Activated CD4-positive, CD25-positive, alpha-beta regulatory T cell treated with anti-CD3 and anti-CD28 coated beads, Interleukin-2, amount 50 U/mL, for 16 hours (primary cell): ENCODE results near the gene FAM227A.
A peak's percentile ranks its signal among the peaks of the same experiment; 100 is the strongest.
"Not testable (repeated sequence)": the region's sequence is repeated elsewhere in the genome, so short reads cannot be mapped to it uniquely, and the experiment has no call there.

Source experiments
- DNase-seq: peaks from one replicate; pipeline ENCODE4 v3.0.0-alpha.2; 2020; ENCODE audit warnings: low read depth, low spot score

FAM227A gene

DNA sequence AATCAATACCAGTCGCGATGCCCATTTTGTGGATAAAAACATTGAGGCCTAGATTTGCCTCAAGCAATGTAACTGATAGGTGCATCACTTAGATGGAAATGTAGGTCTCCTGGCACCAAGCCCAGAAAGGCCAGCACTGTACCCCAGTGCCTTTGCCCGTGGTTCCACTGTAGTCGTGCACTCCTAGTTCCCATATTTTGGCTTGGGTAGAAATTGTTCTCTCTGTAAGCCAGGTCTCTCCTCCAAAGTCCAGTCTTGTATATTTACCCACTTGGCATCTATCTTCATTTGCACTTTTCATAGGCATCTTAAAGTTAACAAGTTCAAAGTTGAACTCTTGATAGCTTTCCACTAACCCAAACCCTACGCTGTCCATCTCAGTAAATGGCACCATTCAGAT lies 44.6 kb downstream of the FAM227A start:
- no peak for DNase-seq

DNA sequence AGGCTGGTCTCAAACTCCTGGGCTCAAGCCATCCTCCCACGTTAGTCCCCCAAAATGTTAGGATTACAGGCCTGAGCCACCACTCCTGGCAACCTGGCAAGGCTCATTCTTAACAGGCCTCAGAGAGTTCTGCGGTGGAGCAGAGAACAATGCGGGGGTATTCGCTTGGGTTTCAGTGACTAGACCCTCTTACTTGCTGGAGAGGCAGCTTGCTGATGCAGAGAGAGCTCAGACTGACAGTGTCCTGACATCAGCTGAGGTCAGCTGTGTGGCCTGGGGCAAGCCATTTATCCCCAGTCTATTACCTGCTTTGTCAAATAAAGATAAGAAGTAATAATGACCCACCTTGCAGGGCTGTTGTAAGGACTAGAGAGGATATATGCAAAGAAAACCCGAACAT lies 46.0 kb downstream of the FAM227A start:
- no peak for DNase-seq

DNA sequence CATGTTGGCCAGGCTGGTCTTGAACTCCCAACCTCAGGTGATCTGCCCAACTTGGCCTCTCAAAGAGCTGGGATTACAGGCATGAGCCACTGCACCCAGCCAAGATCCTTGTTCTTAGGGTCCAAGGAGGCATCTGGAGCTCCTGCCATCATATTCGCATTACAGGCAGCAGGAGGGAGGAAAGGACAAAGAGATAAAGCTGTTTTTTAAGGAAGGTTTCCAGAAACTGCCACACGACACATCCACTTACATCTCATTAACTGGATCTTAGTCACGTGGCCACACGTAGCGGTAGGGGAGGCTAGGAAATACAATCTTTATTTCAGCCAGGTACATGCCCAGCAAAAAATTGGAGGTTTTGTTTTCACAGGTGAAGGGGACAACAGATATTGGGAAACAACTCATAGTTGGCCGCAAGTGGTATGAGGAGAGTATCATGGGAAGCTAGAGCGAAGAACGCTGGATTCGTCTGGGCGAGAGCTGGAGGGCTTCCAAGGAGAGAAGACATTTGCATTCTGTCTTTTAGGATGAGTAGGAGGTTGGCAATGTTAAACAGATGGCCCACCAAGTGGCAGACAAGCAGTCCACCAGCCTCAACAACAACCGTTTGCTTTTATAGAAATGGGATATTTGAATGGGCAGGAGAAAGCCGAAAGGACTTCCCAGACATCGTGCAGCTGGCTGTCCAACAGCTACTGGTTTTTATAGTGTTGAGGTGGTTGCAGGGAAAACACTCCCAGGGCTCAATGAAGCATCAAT lies 47.0 kb downstream of the FAM227A start:
- no peak for DNase-seq

DNA sequence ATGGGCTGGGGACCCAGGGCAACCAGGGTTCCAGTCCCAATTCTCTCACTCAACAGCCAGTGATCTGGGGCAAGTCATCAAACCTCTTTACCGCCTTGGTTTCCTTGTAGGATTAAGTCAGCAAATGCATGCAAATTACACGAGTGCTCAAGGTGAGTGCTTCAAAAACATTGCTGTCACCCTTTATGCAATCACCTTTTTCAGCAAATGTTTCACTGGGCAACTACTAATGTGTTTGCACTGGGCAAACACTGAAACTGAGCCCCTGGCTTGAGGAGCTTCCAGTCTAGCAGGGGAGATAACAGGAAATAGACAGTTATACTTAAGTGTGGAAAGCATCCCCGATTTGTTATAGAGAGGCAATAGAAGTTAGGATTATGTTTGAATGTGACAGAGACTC lies 48.5 kb downstream of the FAM227A start:
- no peak for DNase-seq

DNA sequence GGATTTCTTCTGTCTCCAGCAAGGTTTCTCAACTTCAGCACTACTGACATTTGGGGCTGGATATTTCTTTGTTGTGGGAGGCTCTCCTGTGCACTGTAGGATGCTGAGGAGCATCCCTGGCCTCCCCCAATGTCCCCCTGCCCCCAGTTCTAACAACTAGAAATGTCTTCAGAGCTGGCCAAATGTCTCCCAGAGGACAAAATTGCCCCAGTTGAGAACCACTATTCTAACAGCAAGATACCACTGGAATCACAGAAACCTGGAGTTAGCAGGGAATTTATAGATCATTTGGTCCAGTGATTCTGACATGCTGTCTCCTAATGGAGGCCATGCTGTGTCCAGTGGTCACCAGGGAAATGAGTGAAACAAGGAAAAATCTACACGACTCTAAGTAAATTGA lies 54.0 kb downstream of the FAM227A start:
- DNase-seq = no peak

DNA sequence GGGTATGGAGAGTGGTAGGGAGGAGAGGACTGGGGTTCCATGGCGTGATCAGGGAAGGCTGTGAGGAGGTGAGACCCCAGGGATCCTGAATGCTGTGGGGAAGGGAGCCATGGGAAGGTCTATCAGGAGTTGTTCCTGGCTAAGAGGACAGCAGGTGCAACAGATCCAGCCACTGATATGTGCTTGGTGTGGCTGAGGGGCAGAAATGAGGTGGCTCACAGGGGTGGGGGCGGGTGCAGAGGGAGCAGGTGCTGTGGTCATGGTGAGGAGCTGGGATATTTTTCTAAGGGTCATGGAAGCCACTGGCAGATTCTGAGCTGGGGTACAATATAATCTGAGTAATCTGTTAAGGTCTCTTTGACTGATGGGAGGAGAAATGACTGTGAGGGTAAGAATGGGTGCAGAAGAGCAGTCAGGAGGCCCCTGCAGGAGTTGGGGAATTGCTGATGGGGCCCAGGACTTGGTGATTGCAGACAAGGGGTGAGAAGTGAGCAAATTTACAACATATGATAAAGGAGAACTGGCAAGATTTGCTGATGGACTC lies 54.9 kb downstream of the FAM227A start:
- no peak for DNase-seq

DNA sequence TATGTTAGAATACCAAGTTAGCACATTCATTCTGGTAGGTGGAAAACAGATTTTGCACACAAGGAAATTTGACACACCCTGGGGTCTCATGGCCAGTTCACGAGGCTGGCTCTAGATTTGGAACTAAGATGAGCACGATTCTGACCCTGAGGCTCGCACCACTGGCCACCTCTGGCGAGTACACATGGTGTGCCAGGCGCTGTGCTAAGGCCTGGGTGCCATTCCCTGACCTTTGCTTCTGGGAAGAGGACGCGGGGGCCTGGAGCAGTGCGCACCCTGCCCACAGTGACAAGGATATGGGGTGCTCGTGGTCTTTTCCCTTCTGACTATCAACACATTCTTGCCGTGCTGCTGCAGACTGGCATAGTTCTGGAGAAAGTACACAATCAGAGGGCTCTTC lies 56.7 kb downstream of the FAM227A start:
- DNase-seq = no peak

DNA sequence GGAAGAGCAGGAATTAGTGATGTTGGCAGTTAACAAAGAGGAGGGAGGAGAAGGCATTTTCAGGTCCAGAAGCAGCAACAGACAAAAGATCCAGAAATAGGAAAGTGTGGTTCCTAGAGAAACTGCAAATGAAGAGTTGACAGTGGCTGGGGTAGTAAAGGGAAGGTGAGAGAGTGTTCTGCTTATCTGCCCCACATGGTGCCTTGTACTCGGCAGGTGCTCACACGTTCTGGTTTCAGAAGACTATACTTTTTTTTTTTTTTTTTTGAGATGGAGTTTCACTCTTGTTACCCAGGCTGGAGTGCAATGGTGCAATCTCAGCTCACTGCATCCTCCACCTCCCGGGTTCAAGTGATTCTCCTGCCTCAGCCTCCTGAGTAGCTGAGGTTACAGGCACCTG lies 73.3 kb downstream of the FAM227A start:
- not testable (repeated sequence) for DNase-seq

DNA sequence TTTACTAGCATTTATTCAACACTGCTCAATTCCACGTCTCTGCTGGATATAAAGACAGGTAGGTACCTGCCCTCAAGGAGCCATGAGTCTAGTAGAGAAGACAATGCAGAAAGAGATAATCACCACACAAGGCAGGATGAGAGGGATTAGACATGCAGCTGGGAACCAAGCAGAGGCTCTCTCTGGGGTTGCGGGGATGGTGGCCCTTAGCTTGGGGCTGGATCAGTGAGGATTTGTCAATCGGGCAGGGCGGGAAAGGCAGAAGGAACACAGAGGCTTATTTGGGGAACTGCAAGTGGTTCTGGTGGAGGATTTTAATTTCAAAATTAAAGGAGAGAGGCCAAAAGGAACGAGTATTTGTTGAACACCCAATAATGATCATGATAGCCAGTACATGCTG lies 77.7 kb downstream of the FAM227A start:
- no peak for DNase-seq

DNA sequence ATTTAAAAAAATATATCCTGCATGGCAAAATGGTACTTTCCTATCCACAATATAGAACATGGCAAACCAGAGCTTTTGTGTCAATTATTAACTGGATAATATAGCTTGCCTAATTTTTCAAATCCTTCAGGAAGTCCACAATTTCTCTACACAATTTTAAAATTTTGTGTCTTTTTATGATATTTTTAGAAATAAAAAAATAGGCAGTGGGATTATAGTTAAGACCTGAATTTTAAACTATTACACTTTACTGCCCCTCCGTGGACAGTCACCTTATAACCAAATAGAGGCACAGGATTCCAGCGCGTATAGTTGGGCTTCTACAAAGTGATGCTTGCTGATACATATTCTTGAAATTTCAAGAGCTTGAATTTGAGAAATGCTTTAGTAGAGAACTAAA lies 84.1 kb downstream of the FAM227A start:
- no peak for DNase-seq

DNA sequence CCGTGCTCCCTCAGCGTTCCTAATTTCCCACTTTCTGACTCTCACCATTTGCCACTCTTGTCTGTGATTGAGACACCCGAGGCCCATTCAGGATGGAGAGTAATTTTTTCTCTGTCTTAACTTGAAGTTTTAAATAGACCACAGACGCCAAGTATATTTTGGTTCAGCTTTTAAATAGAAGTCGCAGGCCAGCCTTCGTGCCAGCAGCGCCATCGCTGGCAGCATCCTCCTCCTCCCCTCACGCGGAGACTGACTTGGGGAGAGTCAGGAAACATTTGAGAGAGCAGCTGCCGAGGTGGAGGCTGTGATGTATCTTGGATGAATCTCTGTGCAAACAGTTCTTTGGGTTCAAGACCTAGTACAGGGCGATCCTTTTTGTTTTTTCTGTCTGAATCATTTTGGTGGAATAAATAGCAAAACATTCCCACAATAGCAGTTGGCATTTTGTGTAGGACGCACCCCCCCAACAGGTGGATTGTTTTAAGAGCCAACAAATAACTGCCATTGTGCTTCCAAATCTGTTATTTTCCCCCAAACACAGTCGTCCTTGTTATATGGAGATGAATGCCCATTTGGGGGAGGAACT lies 85.3 kb downstream of the FAM227A start:
- DNase-seq = peak; percentile 1

DNA sequence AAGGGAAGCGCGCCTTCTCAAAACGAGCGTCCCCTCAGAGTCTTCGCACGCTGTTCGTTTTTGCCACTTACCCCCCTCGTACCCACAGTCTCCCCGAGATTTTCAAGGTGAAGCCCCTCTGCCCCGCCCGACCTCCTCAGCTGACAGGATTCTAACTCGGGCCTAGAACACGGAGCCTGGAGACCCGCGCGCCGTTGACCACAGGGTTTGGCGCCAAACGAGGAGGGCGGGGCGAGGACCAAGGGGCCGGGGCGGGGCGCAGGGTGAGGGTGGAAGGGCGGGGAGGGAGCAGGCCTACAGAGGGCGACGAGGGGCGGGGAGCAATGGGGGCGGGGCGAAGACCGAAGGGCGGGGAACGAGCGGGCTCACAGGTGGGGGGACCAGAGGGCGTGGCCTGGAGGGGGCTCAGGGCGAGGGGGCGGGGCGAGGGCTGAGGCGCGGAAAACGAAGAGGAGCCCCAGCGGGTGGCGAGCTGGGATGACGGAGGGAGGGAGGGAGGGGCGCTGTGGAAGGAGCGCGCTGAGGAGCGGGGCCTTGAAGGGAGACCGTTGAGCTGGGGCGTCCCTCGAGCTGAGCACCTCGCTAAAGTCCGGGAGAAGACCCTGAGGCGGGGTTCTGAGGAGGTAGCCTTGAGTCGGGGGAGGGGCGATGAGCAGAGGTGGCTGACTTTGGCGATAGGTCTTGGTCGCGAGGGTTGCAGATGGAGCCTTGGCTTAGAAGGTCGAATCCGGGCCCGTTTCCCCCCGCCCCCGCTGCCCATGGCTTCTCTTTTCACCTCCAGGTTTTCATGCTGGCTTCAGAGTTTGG lies 86.0 kb downstream of the FAM227A start, which contains the start of gene DMC1:
TSS of gene DMC1 (minus strand) at position 212 of the 807 bp plus-strand sequence. CDS start 1,927 bp downstream, outside the sequence.
- peak; percentile 89 for DNase-seq

DNA sequence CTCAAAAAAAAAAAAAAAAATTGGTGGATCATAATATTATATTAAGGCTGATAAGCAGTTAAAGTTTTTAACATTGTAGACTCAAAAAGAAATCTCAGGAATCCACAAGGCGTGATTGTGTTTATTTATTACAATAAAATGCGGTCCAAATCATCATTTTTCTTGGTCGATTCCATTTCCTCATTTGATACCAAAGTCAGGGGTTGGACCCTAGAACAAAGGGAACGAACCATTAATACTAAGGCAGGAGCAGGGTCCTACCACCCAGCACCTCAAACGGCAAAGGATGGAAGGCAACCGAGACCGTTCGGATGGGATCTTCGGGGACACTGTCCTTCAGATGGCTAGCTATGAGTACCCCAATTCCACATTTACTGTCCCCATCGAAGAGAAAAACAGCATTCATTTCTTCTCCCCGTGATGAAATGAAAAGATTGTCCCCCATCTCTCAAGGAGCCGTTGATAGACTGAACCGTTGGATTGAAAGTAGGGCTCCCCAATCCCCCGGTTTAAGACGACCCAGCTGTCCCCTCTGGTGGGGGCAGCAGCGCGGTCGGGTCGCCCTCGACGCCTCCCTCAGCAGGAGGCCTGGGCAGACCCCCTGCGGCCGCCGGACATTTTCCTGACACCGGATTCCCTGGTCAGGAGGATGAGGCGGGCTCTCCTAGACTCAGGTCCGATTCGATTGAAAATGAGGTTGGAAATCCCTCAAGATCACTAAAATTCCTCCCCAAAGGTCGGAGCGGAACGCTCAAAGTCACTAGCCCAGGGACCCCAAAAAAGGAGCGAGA lies 86.8 kb downstream of the FAM227A start:
- DNase-seq = no peak

DNA sequence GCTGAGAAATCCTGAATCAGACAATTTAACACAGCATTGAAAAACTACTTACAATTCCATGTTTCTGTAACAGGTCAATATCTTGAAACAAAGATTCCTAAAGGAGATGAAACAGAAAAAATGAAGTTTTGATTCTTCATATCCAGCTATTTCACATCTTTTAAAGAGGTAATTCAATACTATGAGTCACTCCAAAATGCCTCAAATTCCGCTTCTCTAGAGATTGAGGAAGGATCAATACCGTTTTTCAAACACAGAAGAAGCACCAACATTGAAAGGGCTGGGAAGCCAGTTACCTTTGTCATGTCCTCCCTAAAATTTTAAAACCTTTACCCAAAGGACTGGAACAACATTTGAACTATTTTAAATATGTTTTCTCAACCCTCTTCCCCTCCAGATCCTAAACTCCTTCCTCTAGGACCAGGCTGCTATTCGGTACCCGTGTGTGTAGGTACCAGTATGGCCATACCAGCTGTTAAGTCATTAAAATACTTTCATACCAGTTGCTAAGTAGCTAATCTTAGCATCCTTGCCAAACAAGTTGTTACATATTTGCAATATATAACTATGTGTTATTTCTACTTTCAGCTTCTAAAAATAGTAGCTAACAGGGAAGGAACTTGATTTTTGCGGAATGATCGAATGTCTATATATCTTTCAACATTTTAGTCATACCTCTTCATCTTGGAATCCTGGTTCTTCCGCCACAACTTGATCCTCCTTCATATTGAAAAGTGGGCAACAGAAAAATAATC lies 88.5 kb downstream of the FAM227A start:
- no peak for DNase-seq

DNA sequence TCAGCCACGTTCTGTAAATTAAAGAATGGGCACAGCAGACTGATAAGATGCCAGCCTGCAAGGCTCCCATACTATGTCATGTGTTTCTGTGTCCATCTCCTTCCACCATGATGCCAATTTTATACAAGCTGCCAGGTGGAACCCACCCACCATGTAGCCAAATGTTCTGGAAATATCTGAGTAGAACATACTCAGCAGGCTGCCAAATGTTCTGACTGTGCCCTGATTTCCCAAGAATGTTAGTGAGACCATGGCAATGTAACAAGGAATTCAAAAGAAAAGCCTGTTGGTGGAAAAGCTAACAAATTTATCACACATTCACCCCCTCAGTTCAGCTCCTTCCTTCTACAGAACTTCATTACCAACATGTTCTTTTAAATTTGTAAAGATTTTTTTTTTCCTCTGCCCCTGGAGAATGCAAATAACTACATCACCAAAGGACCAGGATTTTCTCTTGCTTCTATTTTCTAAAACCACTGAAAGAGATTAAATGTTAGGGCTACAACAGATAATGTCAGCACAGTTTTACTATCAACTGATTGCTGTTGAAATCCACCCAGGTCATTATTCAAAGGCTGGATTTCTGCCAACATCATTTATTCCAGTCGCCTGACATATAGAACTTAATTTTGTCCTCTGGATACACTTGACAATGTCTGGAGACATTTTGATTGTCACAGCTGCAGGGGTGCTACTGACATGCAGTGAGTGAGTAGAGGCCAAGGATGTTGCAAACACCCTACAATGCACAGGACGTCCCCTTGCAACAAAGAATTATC lies 89.3 kb downstream of the FAM227A start:
- no peak for DNase-seq

DNA sequence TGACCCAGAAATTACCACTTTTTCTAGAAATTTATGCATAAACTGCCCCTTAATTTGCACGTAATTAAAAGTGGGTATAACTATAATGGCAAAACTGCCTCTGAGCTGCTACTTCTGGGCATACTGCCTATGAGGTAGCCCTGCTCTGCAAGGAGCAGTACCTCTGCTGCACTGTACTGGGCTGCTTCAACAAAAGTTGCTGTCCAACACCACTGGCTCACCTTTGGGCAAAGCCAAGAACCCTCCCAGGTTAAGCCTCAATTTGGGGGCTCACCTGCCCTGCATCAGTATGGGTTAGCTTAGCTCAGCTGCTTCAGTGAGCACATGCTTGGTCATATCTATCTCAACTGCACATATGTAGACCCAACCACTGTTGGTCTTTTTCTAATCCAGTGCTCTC lies 90.8 kb downstream of the FAM227A start:
- no peak for DNase-seq

DNA sequence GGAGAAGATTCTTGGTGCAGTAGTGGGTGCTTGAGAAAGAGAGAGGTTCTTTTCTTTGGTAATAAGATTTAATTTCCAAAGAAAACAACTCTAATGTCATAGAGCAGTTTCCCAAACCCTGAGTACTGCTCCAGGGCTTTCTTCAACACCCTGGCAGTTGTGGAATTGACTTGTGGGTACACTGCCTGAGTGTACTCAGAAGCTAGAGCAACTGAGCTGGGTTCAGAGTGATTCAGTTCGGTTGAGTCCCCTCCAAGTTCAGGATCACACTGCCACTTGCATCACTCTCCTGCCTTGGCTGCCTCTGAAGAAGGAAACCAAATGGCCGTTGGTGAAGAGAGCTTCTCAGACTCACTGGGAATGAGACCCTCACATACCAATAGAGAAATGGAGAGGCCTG lies 91.5 kb downstream of the FAM227A start:
- DNase-seq = no peak

DNA sequence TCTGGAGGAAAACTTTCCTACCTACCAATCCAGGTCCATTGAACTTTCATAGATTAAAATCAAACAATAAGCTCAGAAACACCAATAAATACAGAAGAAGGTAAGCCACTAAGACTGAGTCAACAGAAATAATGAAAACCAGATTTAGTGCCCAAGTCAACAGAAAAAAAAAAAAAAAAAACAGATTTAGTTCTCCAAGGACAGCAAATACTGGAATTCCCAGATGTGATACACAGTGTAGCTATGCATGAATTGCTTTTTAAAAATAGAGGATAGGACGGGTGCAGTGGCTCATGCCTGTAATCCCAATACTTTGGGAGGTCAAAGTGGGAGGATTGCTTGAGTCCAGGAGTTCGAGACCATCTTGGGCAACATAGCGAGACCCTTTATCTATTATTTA lies 101.9 kb downstream of the FAM227A start:
- no peak for DNase-seq

DNA sequence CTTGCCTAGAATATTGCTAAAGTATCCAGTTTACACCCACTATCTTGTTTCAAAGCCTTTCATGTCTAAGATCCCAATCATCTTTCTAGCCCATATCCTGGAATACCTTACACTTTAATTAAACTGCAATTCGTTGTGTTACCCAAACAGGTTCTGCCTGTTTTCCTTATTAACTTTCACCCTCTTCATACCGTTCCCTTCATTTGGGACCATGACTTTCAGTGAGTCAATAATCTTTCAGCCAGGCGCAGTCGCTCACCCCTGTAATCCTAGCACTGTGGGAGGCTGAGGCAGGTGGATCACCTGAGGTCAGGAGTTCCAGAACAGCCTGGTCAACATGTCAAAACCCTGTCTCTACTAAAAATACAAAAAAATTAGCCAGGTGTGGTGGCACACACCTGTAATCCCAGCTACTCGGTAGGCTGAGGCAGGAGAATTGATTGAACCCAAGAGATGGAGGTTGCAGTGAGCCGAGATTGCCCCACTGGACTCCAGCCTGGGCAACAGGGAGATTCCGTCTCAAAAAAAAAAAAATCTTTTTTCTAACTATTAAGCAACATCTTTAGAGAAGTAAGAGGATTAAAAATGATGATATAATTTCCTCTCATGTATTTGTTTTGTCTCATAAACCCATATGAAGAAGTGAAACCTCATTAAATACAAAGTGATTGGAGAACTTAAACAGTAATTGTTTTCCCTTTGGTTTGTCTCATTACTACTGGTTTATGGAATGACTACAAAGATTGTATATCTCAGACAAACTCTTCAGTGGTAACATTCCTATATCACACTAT lies 106.9 kb downstream of the FAM227A start:
- no peak for DNase-seq
